Caco-2 (cell line): ENCODE results near the gene RNF167. TPM values are rescaled to one million over a fixed set of nuclear protein-coding genes. Genes with fewer than 3 reads are reported as not detected.
A peak's percentile ranks its signal among the peaks of the same experiment; 100 is the strongest.

Experiments used
- BruUV-seq: library from RNA; stranded (reverse); fragments of 400-500 nt; replicated peaks from 2 replicates; lab custom pipeline; 2021; lab: Mats Ljungman, UMichigan
- CTCF ChIA-PET: fragments of 300-600 bp; sonication (Branson Sonifier 250); formaldehyde crosslinking; loops from one replicate; lab custom pipeline; 2022; ENCODE audit warnings: antibody characterized with exemption; lab: Charles Lee
- POLR2A ChIA-PET: fragments of 300-600 bp; sonication (Branson Sonifier 250); formaldehyde crosslinking; loops from one replicate; lab custom pipeline; 2022; ENCODE audit warnings: antibody characterized with exemption; lab: Charles Lee
- DNase-seq, 2 experiments: peaks; one replicate each; pipeline versions ENCODE4 v3.0.0 to v3.0.0-alpha.2; 2020 to 2022
- H3K27me3 ChIP-seq: replicated peaks from 2 replicates; pipeline ENCODE4 v1.6.0; 2011; ENCODE audit warnings: low read length; ENCODE audit not compliant: control insufficient read depth, insufficient read depth
- H3K36me3 ChIP-seq: 2 replicates; pipeline ENCODE4 v1.5.1; 2011; ENCODE audit warnings: low read length; ENCODE audit not compliant: control insufficient read depth, insufficient read depth
- H3K4me1 ChIP-seq: fragments of 250-450 bp; sonication (Bioruptor Pico); 2 replicates; pipeline ENCODE4 v1.5.1; 2020; ENCODE audit warnings: mild to moderate bottlenecking
- H3K4me3 ChIP-seq: 2 replicates; pipeline ENCODE4 v1.5.1; 2011; ENCODE audit warnings: low read depth, mild to moderate bottlenecking, control low read depth, low read length
- H3K9me3 ChIP-seq: fragments of 250-450 bp; sonication (Bioruptor Pico); 2 replicates; pipeline ENCODE4 v1.5.1; 2020; ENCODE audit warnings: mild to moderate bottlenecking, moderate library complexity
- H3K27ac Mint-ChIP-seq: one replicate; pipeline ENCODE4 v1.8.0; 2022; ENCODE audit warnings: mixed read lengths; ENCODE audit not compliant: unreplicated experiment
- H3K27me3 Mint-ChIP-seq: one replicate; pipeline ENCODE4 v1.8.0; 2022; ENCODE audit warnings: mixed read lengths; ENCODE audit not compliant: insufficient read depth, unreplicated experiment
- H3K36me3 Mint-ChIP-seq: one replicate; pipeline ENCODE4 v1.8.0; 2022; ENCODE audit warnings: mild to moderate bottlenecking, mixed read lengths; ENCODE audit not compliant: insufficient read depth, unreplicated experiment
- H3K4me1 Mint-ChIP-seq: one replicate; pipeline ENCODE4 v1.8.0; 2022; ENCODE audit warnings: low read depth, mixed read lengths; ENCODE audit not compliant: unreplicated experiment
- H3K4me3 Mint-ChIP-seq: one replicate; pipeline ENCODE4 v1.8.0; 2022; ENCODE audit warnings: mild to moderate bottlenecking, moderate library complexity, mixed read lengths; ENCODE audit not compliant: unreplicated experiment
- H3K9me3 Mint-ChIP-seq: one replicate; pipeline ENCODE4 v1.8.0; 2022; ENCODE audit warnings: mixed read lengths; ENCODE audit not compliant: unreplicated experiment
- intact Hi-C: fragments of 100-400 bp; cut with micrococcal nuclease; formaldehyde crosslinking; loops from one replicate; pipeline ENCODE4 v1.10.0; 2022; ENCODE audit not compliant: unreplicated experiment
- total RNA-seq: library from RNA; stranded (reverse); gene quantifications from 2 replicates; pipeline ENCODE4 v1.2.3, GENCODE V29; 2022
- TF ChIP-seq, protein P1 (sequence below), 2 experiments: fragments of 200-600 bp in 1 of 2; IDR thresholded peaks; 1 replicate in 1 of 2; 2 replicates in 1 of 2; pipeline versions ENCODE4 v1.5.1 to v1.8.0; 2011 to 2022; ENCODE audit warnings: antibody characterized with exemption in 1 of 2, control low read depth in 1 of 2, inconsistent platforms in 1 of 2, low read depth in 1 of 2, low read length in 1 of 2, mild to moderate bottlenecking in 1 of 2, moderate library complexity in 1 of 2; ENCODE audit not compliant: insufficient read depth in 1 of 2, severe bottlenecking in 1 of 2, unreplicated experiment in 1 of 2

Gene RNF167
- total RNA-seq, 1 experiment from 2014 or later = 60.9 TPM

DNA sequence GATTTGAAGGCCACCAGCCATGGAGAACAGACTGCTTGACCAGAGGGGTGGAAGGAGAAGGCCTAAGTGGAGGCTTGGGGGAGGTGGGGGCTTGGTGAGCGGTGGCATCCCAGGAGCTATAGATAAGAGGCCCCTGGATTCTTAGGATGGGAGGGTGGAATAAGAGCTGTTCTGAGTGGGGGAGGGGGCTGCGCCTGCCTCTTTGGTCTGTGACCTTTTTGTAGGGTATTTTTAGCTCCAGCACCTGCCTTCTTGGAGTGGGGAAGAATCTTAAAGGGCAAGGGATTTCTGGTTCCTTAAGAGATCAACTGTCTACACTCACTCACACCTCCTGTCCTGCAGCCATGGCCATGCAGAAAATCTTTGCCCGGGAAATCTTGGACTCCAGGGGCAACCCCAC is 11.4 kb downstream of the RNF167 start:
- Histone ChIP-seq H3K27me3 (no peaks in the 10 kb centered on the region), H3K4me3 (no peak overlapping the region), H3K4me1 (peaks cover 12% of the 10 kb centered on the region), H3K36me3 (no peaks in the 10 kb centered on the region), H3K9me3 (no peaks in the 10 kb centered on the region)
- H3K36me3 Mint-ChIP-seq = peaks cover 13% of the 10 kb centered on the region
- no peaks in the 10 kb centered on the region for H3K9me3 Mint-ChIP-seq
- TF ChIP-seq, protein P1, sequence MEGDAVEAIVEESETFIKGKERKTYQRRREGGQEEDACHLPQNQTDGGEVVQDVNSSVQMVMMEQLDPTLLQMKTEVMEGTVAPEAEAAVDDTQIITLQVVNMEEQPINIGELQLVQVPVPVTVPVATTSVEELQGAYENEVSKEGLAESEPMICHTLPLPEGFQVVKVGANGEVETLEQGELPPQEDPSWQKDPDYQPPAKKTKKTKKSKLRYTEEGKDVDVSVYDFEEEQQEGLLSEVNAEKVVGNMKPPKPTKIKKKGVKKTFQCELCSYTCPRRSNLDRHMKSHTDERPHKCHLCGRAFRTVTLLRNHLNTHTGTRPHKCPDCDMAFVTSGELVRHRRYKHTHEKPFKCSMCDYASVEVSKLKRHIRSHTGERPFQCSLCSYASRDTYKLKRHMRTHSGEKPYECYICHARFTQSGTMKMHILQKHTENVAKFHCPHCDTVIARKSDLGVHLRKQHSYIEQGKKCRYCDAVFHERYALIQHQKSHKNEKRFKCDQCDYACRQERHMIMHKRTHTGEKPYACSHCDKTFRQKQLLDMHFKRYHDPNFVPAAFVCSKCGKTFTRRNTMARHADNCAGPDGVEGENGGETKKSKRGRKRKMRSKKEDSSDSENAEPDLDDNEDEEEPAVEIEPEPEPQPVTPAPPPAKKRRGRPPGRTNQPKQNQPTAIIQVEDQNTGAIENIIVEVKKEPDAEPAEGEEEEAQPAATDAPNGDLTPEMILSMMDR (IDR thresholded peaks at IDR 0.05; ENCODE audit: insufficient read depth in 1 of 2, low read depth in 1 of 2, low read length in 1 of 2, severe bottlenecking in 1 of 2, unreplicated experiment in 1 of 2) = no peak
- H3K27ac Mint-ChIP-seq = peak overlapping the region; percentile 88
- no TSS peak for BruUV-seq
- H3K4me3 Mint-ChIP-seq = peak overlapping the region; percentile 85
- H3K27me3 Mint-ChIP-seq = no peaks in the 10 kb centered on the region
- intact Hi-C loops = no loop called here
- no peak for DNase-seq
- H3K4me1 Mint-ChIP-seq = peaks cover 10% of the 10 kb centered on the region
- CTCF ChIA-PET = interaction anchor here (1.4 kb wide), 1 partner anchor 16 kb away, joined by 5 read pairs; the partner anchor contains the start of gene SPAG7
- POLR2A ChIA-PET = interaction anchor here (1.0 to 3.0 kb wide), 2 partner anchors 12 to 16 kb away, joined by 4 to 13 read pairs; partner anchors contain the start of genes RNF167, SLC25A11 and SPAG7

DNA sequence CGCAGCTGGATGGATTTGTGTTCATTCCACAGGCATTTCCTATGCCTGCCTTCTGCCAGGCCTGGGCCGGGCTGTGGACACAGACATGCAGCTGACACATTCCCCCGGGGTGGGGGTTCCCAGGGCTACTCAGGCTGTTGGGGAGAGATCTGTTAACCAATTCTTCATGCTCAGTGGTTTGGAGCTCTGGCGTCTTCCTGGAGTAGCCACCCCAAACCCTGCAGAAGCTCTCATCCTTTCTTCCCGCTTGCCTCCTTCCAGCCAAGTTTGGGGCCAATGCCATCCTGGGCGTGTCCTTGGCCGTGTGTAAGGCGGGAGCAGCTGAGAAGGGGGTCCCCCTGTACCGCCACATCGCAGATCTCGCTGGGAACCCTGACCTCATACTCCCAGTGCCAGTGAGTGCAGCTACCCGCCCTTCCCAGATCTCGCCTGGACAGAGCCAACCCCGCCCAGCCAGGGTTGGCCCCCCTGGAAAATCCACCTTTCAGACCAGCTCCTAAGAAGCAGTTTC is 13.4 kb downstream of the RNF167 start:
- H3K27me3 ChIP-seq = no peaks in the 10 kb centered on the region
- Mint-ChIP-seq H3K4me1 (peaks cover 10% of the 10 kb centered on the region), H3K27ac (no peak overlapping the region), H3K27me3 (no peaks in the 10 kb centered on the region), H3K9me3 (no peaks in the 10 kb centered on the region), H3K36me3 (peaks cover 4% of the 10 kb centered on the region), H3K4me3 (no peak overlapping the region)
- ChIA-PET CTCF (no interaction called here), POLR2A (interaction anchor here (3.0 kb wide), 1 partner anchor 14 kb away, joined by 13 read pairs; the partner anchor contains the start of genes RNF167 and SLC25A11)
- DNase-seq = no peak
- H3K36me3 ChIP-seq = no peaks in the 10 kb centered on the region
- no peak overlapping the region for H3K4me3 ChIP-seq
- BruUV-seq = no TSS peak
- peaks cover 8% of the 10 kb centered on the region for H3K4me1 ChIP-seq
- TF ChIP-seq, protein P1 (IDR thresholded peaks at IDR 0.05; ENCODE audit: insufficient read depth in 1 of 2, low read depth in 1 of 2, low read length in 1 of 2, severe bottlenecking in 1 of 2, unreplicated experiment in 1 of 2) = no peak
- intact Hi-C loops = no loop called here
- no peaks in the 10 kb centered on the region for H3K9me3 ChIP-seq

DNA sequence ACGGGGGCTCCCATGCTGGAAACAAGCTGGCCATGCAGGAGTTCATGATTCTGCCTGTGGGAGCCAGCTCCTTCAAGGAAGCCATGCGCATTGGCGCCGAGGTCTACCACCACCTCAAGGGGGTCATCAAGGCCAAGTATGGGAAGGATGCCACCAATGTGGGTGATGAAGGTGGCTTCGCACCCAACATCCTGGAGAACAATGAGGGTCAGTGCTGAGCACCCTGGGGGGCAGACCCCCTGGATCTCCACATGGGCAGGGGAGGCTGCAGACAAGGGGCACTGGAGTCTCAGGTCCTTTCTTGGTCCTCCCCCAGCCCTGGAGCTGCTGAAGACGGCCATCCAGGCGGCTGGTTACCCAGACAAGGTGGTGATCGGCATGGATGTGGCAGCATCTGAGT is 15.0 kb downstream of the RNF167 start:
- POLR2A ChIA-PET = no interaction called here
- no peak overlapping the region for H3K27ac Mint-ChIP-seq
- BruUV-seq = no TSS peak

More for the DNA sequence above, 15.0 kb downstream of the RNF167 start:
- H3K27me3 Mint-ChIP-seq = no peaks in the 10 kb centered on the region
- peaks cover 11% of the 10 kb centered on the region for H3K4me1 Mint-ChIP-seq
- peaks cover 11% of the 10 kb centered on the region for H3K36me3 Mint-ChIP-seq
- no peaks in the 10 kb centered on the region for H3K27me3 ChIP-seq
- intact Hi-C loops = no loop called here
- H3K4me3 Mint-ChIP-seq = no peak overlapping the region
- H3K9me3 Mint-ChIP-seq = no peaks in the 10 kb centered on the region
- CTCF ChIA-PET = no interaction called here
- TF ChIP-seq, protein P1 (IDR thresholded peaks at IDR 0.05; ENCODE audit: insufficient read depth in 1 of 2, low read depth in 1 of 2, low read length in 1 of 2, severe bottlenecking in 1 of 2, unreplicated experiment in 1 of 2) = no peak
- peaks cover 8% of the 10 kb centered on the region for H3K4me1 ChIP-seq
- no peaks in the 10 kb centered on the region for H3K36me3 ChIP-seq
- no peak overlapping the region for H3K4me3 ChIP-seq
- no peak for DNase-seq
- H3K9me3 ChIP-seq = no peaks in the 10 kb centered on the region
